ENCODE measurements around the gene CCL19.
"Not testable (repeated sequence)": the region's sequence is repeated elsewhere in the genome, so short reads cannot be mapped to it uniquely, and the experiment has no call there.

Gene CCL19

GRCh38 chr9:34690983-34691935 is at the start of gene CCL19:
TSS of gene CCL19 (minus strand) at chr9:34691276. CDS start at chr9:34691139, 137 bp downstream.
- DNase-seq, result no peak

DNA sequence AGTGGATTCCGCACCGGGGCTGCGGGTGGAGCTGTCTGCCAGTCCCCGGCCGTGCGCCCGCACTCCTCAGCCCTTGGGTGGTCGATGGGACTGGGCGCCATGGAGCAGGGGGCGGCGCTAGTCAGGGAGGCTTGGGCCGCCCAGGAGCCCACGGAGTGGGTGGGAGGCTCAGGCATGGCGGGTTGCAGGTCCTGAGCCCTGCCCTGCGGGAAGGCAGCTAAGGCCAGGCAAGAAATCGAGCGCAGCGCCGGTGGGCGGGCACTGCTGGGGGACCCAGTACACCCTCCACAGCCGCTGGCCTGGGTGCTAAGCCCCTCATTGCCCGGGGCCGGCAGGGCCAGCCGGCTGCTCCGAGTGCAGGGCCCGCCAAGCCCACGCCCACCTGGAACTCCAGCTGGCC is 49.1 kb upstream of the CCL19 start:
- not testable (repeated sequence) for DNase-seq

DNA sequence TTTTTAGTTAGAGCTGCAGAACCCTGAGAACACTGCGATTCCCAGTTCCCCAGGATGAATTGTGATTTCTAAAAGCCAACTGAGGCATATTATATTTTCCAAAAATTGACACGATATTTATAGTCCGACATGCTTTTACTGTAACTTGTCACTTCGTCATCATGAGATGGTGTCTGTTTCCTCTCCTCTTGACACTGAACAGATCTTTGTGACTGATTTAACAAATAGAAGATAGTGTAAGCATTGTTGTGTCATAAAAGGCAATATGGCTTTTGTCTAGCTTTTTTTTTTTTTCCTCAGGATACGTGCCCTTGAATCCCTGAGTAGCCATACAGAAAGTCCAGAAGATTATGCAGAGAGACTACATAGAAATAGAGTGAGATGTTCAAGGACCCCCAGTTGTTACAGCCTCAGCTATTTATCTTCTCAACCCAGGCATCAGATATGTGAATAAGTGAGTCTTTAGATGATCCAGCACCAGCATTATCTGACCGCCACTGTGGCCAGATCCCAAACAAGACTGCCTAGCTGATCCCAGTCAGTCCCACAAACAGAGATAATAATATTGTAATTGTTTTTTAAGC is 46.7 kb upstream of the CCL19 start:
- DNase-seq, result no peak

DNA sequence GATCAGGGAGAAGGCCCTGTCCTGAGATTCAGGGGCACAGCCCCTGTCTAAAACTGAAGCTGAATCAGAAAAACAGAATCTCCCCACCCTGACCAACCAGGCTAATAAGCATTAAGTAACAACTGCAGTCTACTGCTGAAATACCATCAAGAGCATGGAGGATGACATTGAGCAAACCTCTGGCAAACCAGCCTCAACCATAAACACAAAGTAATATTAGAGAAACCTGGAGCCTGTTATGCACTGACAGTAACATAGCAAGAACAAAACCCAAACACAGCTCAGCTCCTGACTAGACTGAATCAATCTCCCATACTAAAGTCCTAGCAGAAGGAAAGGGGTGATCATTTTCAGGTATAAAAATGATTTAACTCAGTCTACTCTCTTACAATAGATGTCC is 43.6 kb upstream of the CCL19 start:
- DNase-seq, result no peak

DNA sequence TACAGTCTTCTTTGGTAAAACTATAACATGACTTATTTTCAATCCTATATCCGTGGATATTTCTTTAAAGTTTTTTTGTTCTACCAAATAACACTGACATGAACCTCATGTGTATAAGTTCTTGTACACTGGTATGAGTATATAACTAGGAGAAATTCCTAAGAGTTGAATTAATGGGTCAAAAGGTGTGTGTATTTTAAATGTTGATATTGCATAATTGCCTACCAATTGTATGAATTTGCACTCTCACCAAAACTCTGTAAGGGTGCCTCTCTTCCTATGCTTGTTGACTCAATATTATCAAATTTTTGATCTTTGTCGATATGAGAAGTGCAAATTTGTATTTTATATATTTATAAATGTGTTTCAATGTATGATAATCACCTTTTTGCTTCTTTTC is 41.8 kb upstream of the CCL19 start:
- DNase-seq, result no peak

DNA sequence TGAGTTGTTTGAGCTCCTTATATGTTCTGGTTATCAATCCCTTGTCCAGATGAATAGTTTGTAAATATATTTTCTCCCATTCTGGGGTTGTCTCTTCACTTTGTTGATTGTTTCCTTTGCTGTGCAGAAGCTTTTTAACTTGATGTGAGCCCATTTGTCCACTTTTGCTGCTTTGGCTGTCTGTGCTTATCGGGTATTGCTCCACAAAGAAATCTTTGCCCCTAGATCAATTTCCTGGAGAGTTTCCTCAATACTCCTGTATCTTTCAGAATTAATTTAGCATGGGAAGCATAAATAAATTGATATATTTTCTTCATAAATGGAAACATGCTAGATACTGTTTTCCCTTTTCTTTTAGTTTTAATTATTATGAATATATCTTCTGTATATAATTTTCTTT is 41.4 kb upstream of the CCL19 start:
- DNase-seq, result no peak

DNA sequence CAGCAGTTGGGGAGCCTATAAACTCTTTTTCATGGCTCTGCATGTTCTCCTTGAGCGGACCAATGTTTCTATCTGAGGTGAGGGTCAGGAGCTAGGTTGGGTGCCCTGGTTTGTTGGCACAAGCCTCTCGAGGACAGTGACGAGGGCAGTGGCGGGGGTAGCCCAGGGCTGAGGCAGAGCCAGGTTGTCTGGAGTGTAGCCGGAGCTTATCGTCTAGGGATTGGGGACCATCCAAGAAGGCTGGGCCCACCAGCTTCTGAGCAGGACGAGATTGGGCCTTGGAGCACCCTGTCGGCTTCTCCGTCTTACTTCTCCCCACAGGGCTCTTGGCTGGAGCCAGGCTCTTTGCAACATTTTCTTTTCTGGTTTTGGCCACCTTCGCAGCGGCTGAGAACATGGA is 32.1 kb upstream of the CCL19 start:
- no peak for DNase-seq

- not testable (repeated sequence) for DNase-seq
Observed at GRCh38 chr9:34719769-34720025, 28.6 kb upstream of the CCL19 start.

- DNase-seq, result no peak
Observed at GRCh38 chr9:34719021-34719768, 28.1 kb upstream of the CCL19 start.

- no peak for DNase-seq
Observed at GRCh38 chr9:34717996-34718614, 27.0 kb upstream of the CCL19 start.

GRCh38 chr9:34716711-34717110 is 25.6 kb upstream of the CCL19 start:
- no peak for DNase-seq

GRCh38 chr9:34715639-34716215 is 24.7 kb upstream of the CCL19 start:
- no peak for DNase-seq

DNA sequence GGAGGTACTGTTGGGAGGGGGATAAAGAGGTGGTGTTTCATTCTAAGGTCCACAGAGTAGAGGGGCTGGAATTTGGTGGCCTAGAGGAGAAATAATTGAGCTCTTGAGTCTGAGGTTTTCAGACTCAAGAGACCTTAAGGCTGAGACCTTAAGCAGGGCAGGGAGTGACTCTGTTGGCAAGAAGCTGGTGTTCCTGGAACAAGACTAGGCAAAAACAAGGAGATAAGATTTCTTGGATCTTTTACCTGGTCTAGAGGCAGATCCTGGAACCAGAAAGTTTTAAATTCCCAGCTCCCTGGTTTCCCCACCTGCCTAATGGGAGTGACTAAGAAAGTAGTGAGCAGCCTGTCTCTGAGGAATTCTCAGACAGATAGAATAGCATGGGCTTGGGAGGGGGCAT is 22.9 kb upstream of the CCL19 start:
- no peak for DNase-seq

GRCh38 chr9:34712140-34712539 is 21.1 kb upstream of the CCL19 start:
- DNase-seq, result no peak

DNA sequence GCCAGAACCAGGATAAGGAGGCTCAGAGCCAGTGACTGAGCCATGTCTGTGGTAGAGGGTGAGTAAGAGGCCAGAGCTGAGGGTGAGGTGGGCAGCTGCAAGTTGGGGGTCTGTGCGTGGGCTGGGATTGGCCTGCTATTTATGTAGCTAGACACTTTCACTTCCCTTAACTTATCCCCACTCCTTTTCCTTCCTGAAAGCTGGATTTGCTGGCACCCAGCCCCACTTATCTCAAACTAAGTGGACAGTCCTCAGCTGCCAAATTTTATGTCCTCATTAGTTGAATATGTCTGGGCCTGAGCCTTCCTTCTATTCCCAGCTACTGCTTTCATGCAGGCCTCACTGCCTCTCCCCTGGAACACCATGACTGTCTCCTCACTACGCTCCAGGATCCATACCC is 18.9 kb upstream of the CCL19 start, which contains the start of gene CCL21:
CCL21 (minus strand) TSS at position 114 of the 400 bp plus-strand sequence; CDS start at position 44, 70 bp downstream.
- no peak for DNase-seq

DNA sequence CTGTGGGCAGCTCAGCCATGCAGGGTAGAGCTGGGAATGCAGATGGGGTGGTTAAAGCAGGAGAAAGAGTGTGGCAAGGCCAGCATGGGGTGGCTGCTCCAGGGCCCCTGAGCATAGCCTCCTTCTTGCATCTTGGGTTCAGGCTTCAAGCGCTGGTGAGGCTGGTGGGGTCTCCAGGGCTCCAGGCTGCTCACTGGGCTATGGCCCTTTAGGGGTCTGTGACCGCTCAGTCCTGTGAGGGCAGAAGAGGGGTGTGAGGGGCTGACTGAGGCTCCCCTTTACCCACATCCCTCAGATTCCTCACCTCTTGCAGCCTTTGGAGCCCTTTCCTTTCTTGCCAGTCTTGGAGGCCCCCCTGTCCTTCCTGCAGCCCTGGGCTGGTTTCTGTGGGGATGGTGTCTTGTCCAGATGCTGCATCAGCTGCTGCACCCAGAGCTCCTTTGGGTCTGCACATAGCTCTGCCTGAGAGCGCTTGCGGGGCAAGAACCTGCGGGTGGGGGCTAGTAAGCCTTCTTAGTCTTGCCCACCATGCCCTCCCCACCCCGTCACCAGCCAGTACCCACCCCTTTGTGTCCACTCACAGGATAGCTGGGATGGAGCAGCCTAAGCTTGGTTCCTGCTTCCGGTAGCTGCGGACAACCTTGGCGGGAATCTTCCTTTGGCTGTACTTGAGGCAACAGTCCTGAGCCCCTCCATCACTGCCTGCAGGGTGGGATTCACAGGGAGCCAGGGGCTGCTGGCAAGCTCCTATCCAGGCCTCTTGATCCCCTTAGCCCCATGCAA is 18.3 kb upstream of the CCL19 start:
- DNase-seq, result no peak

DNA sequence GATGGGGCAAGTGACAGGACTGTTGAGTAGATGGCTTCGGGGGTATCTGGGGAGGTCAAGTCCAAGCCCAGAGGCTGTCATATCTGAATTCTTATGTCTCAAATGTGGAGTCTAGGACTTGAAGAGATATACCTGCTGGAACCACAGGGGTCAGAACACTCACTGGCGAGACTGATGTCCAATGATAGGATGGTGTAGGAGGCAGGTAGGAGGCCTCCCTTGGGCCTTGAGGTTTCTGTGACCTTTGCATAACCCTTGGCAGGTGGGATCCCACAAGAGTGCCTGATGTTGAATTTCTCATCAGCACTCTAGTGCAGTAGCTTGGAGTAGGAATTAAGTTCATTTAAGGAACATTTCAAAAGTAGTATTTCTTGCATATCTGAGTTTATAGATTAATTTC is 16.1 kb upstream of the CCL19 start:
- no peak for DNase-seq

DNA sequence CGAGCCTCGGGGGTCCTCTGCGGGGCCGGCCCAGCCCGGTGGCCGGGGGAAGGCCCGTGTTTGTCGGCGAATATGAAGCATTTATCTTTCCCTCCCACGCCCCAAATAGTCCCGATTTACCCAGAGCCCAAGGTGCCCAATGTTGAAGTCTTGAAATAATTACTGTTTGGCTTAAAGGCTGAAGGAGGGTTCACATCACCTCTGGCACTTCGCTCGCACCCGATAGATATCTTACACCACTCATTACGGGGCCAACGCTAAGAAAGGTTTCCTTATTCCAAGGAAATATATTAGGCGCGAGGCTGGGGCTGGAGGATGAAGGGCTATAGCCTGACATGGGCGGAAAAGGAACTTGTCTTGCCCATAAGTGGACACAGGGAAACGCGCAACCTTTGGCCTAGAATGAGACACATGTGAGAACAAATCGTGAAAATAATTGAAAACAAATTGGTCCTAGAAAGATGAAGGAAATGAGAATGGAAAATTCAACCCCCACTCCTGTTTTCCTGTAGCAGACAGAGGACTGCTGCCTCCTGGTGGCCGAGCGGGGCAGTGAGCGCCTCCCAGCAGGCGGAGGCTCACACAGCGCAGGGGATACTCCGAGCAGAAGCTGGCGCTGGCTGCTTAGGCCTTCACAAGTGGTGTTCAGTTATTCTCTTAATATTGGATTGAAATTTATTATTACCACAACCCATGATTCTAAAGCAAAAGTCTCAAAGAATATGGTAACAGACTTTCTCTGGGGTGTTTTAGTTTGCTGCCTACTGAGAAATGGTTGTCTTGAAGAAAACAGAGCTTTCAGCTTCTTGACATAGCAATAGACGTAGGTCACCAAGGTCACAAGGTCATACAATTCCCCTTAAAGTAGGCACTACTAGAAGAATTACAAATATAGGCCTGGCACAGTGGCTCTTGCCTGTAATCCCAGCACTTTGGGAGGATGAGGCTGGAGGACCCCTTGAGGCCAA is 11.0 kb upstream of the CCL19 start:
- DNase-seq, result peak; percentile 67

DNA sequence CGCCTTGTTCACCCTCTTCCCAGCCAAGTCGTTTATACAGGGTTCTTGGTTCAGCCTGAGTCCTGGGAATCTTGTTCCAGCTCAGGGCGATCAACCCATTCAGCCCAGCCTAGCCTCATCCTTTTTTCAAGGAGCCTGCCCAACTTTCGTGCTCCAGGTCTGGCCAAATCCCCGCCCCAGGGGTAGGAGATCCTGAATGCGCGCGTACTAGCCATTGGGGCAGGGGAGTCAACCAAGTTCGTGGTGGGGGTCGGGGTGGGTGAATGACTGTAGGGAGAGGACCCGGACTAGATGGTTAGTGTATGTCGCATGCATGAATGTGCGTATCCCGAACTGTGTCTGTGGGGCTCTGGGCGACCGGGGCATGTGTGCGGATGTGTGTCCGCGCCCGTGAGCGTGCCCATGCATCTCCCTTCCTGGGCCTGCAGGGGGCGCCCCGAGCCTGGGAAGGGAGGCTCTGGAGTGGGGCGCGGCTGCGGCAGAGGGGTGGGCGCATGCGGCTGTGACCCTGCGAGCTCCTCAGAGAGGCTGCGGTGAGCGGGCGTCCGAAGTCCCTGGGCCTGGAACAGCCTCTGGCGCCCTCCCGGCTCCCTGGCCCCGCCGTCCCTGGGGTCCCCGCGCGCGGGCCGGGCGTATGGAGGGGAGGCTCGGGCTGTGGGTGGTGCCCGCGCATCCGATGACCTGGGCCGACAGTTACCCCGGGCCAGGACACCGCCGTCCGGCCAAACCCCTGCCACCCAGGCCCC is 10.1 kb upstream of the CCL19 start:
- DNase-seq, result peak; percentile 69

DNA sequence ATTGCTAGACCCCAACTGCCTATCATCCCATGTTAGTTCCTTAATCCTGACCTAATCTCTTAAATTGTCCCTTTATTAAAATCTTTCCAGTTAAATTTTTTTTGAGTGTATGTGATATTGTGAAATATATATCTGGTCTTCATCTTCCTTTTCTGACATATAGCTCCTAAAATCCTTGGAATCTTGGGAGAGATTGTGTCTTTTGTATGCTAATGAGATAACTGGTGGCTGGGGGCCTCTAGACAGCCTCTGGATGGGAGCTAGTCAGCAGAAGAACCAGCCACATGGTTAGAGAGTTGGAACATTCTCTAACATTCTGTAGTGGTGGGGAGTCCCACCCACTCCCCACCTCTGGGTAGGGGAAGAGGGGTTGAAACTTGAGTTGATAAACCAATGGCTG is 3.7 kb upstream of the CCL19 start:
- no peak for DNase-seq
